Upper lobe of right lung (tissue), 1 donor: ENCODE results near the gene CSH2. TPM values are rescaled to one million over a fixed set of nuclear protein-coding genes. Genes with fewer than 3 reads are reported as not detected.

ENCODE experiments used
- ATAC-seq: fragments of 200-7000 bp; cut with Tn5 transposase; one replicate; pipeline ENCODE4 v1.9.1; 2020; ENCODE audit warnings: mild to moderate bottlenecking, moderate library complexity
- DNase-seq: peaks from one replicate; pipeline ENCODE4 v3.0.0-alpha.2; 2020
- H3K27ac ChIP-seq: fragments of 200-600 bp; one replicate; pipeline ENCODE4 v1.8.0; 2022
- H3K27me3 ChIP-seq: fragments of 200-600 bp; one replicate; pipeline ENCODE4 v1.8.0; 2022; ENCODE audit warnings: mild to moderate bottlenecking
- H3K36me3 ChIP-seq: fragments of 200-600 bp; one replicate; pipeline ENCODE4 v1.8.0; 2022
- H3K4me1 ChIP-seq: fragments of 200-600 bp; one replicate; pipeline ENCODE4 v1.8.0; 2022
- H3K4me3 ChIP-seq: fragments of 200-600 bp; one replicate; pipeline ENCODE4 v1.8.0; 2022; ENCODE audit warnings: mild to moderate bottlenecking
- H3K9me3 ChIP-seq: fragments of 200-600 bp; one replicate; pipeline ENCODE4 v1.8.0; 2022
- CTCF ChIP-seq: fragments of 200-600 bp; IDR thresholded peaks from one replicate; pipeline ENCODE4 v1.8.0; 2022; ENCODE audit warnings: antibody characterized with exemption
- intact Hi-C: fragments of 100-400 bp; cut with DNase I; formaldehyde crosslinking; loops from one replicate; pipeline ENCODE4 v1.11.0; 2022
- total RNA-seq: library from RNA; stranded (reverse); fragmentation: NEBNext Ultra II Directional; extraction: Animal tissue kit (Norgen Biotek cat#: 25700); gene quantifications from one replicate; pipeline ENCODE4 v1.2.1, GENCODE V29; 2021
- donor health status: DM: no; HTN: yes; CAD: no; lungs with severe emphysema.

CSH2 gene
- total RNA-seq, 1 donor from 2014 or later = not detected

- DNase-seq (no peak), ATAC-seq (no peak)
- TF ChIP-seq CTCF = no peak
- no peak overlapping the region for H3K4me3 ChIP-seq
- peaks cover 35% of the 10 kb centered on the region for H3K4me1 ChIP-seq
- peaks cover 72% of the 10 kb centered on the region for H3K36me3 ChIP-seq
- H3K9me3 ChIP-seq = no peaks in the 10 kb centered on the region
- H3K27me3 ChIP-seq = no peaks in the 10 kb centered on the region
- no peak overlapping the region for H3K27ac ChIP-seq
- intact Hi-C loops = no loop called here
These were observed 38.2 kb downstream of the CSH2 start for GRCh38 chr17:63835167-63835720.

- ATAC-seq (peak; percentile 66), DNase-seq (no peak)
- Histone ChIP-seq H3K4me3 (no peak overlapping the region), H3K9me3 (no peaks in the 10 kb centered on the region), H3K27ac (no peak overlapping the region), H3K36me3 (peaks cover 79% of the 10 kb centered on the region), H3K27me3 (no peaks in the 10 kb centered on the region), H3K4me1 (peaks cover 28% of the 10 kb centered on the region)
- intact Hi-C loops = no loop called here
- peak; percentile 56 for TF ChIP-seq CTCF
These were observed 38.9 kb downstream of the CSH2 start for GRCh38 chr17:63834431-63835166.

- H3K4me1 ChIP-seq = peaks cover 23% of the 10 kb centered on the region
- ATAC-seq = no peak
- H3K9me3 ChIP-seq = no peaks in the 10 kb centered on the region
- H3K27ac ChIP-seq = no peak overlapping the region
- TF ChIP-seq CTCF = no peak
- H3K36me3 ChIP-seq = peaks cover 86% of the 10 kb centered on the region
- intact Hi-C loops = no loop called here
- DNase-seq = no peak
- H3K4me3 ChIP-seq = no peak overlapping the region
- H3K27me3 ChIP-seq = no peaks in the 10 kb centered on the region
These were observed 39.6 kb downstream of the CSH2 start for GRCh38 chr17:63833741-63834373.

- no peaks in the 10 kb centered on the region for H3K27me3 ChIP-seq
- H3K36me3 ChIP-seq = peaks cover 89% of the 10 kb centered on the region
- no peak overlapping the region for H3K4me3 ChIP-seq
- ATAC-seq = no peak
- intact Hi-C loops = no loop called here
- H3K9me3 ChIP-seq = no peaks in the 10 kb centered on the region
- H3K27ac ChIP-seq = no peak overlapping the region
- DNase-seq = no peak
- peaks cover 23% of the 10 kb centered on the region for H3K4me1 ChIP-seq
- no peak for TF ChIP-seq CTCF
These were observed 40.3 kb downstream of the CSH2 start for GRCh38 chr17:63833026-63833740.

- Histone ChIP-seq H3K4me3 (no peak overlapping the region), H3K27me3 (no peaks in the 10 kb centered on the region), H3K27ac (no peak overlapping the region), H3K9me3 (no peaks in the 10 kb centered on the region), H3K4me1 (peaks cover 19% of the 10 kb centered on the region), H3K36me3 (peaks cover 88% of the 10 kb centered on the region)
- no peak for ATAC-seq
- no peak for DNase-seq
- TF ChIP-seq CTCF = no peak
- intact Hi-C loops = no loop called here
These were observed 41.0 kb downstream of the CSH2 start for GRCh38 chr17:63832455-63832854.
